DMS53 (cell line): ENCODE measurements around the gene ZBTB47.
A peak's percentile ranks its signal among the peaks of the same experiment; 100 is the strongest.

Source experiments
- DNase-seq: peaks from one replicate; lab custom pipeline; 2025; lab: John Stamatoyannopoulos, UW

The ZBTB47 gene

GRCh38 chr3:42665050-42665878, 11.8 kb downstream of the ZBTB47 start:
- no peak for DNase-seq

GRCh38 chr3:42666022-42666421, 12.5 kb downstream of the ZBTB47 start:
- DNase-seq: no peak

- no peak for DNase-seq
Observed at GRCh38 chr3:42666577-42666998, 13.1 kb downstream of the ZBTB47 start.

GRCh38 chr3:42667096-42667522, 13.6 kb downstream of the ZBTB47 start:
- no peak for DNase-seq

- DNase-seq: peak; percentile 26
Observed at GRCh38 chr3:42667523-42668412, 14.3 kb downstream of the ZBTB47 start.

GRCh38 chr3:42668413-42668760, 14.9 kb downstream of the ZBTB47 start:
- DNase-seq: no peak

GRCh38 chr3:42668793-42669217, 15.3 kb downstream of the ZBTB47 start:
- DNase-seq: no peak

GRCh38 chr3:42670051-42670576, 16.6 kb downstream of the ZBTB47 start:
- DNase-seq: no peak

GRCh38 chr3:42670670-42671069, 17.2 kb downstream of the ZBTB47 start:
- no peak for DNase-seq

GRCh38 chr3:42672515-42672914, 19.0 kb downstream of the ZBTB47 start:
- DNase-seq: no peak

GRCh38 chr3:42673082-42673481, 19.6 kb downstream of the ZBTB47 start:
- DNase-seq: no peak

GRCh38 chr3:42674146-42674545, 20.6 kb downstream of the ZBTB47 start:
- no peak for DNase-seq

GRCh38 chr3:42675909-42676308, 22.4 kb downstream of the ZBTB47 start:
- no peak for DNase-seq

- DNase-seq: no peak
Observed at GRCh38 chr3:42678447-42678846, 24.9 kb downstream of the ZBTB47 start.

GRCh38 chr3:42680271-42680670, 26.8 kb downstream of the ZBTB47 start:
- no peak for DNase-seq

GRCh38 chr3:42680806-42681205, 27.3 kb downstream of the ZBTB47 start:
- DNase-seq: no peak

GRCh38 chr3:42681361-42682038, 28.0 kb downstream of the ZBTB47 start:
- DNase-seq: no peak

- DNase-seq: no peak
Observed at GRCh38 chr3:42682301-42683070, 29.0 kb downstream of the ZBTB47 start.

- peak; percentile 51 for DNase-seq
Observed at GRCh38 chr3:42683875-42684598, 30.5 kb downstream of the ZBTB47 start.

GRCh38 chr3:42684632-42685362, 31.3 kb downstream of the ZBTB47 start:
- no peak for DNase-seq
